Measurements from ENCODE around the gene JAG2.

The JAG2 gene

DNA sequence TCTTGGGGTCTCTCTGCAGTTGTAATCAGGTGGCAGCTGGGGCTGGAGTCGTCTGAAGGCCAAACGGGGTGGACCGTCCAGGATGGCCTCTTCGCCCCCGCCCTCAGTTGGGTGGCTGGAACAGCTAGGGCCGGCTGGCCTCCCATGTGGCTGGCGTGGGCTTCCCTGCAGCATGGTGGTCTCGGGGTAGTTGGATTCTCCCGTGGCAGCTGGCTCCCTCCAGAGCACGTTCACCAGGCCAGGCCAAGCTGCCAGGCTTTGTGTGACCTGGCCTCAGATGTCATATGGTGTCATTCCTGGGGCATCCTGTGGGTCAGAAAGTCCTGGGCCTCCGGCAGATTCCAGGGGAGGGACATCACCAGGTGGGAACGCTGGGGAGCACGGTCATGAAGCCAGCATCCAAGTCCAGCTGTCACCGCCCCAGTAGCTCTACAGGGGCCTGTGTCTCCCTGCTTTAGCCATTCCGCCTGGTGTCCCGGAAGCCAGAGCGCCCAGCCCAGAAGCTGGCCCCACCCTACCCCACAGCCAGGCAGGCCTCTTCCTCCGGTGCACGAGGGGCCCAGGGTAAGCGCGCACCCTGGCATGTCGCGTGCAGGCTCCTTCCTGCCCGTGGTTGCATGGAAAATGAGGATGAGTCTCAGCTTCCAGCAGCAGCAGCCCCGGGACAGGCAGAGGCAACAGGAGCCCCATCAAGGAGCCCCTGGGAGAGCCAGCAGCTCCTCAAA is 13.9 kb upstream of the JAG2 start:
- no peak for DNase-seq (ENCODE audit: low read depth, low spot score)

DNA sequence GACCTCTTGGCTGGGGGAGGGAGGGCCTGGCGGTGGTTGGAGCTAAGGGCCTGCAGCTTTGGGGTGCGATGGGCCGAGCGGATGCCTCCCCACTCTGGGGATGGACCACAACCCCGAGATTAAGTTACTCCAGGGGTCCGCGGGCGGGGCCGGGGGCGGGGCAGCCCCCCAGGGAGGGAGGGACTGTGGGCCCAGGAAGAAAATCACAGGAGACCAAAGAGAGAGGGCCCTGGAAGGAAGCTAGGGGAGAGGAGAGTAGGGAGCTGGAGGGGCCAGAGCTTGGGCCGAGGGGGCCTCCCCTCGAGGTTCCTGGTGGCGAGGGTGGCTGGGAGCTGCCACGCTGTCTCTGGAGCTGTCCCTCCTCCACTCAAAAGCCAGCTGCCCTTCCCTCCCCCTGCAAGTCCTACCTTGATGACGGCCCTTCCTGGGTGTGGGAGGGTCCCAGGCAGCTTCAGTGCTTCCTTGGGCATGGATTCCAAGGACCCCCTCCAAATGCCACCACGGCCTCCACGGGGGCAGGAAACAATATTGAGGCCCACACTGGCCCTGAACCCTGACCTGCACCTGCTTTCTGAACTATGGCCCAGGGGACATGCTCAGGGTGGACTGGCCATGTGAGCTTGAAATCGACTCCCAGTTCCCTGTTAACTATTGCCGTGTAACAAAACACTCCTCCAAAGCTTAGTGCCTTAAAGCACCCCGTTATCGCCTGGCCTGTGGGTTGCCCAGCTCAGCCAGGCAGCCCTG is 13.1 kb upstream of the JAG2 start:
- DNase-seq (ENCODE audit: low read depth, low spot score) = no peak

DNA sequence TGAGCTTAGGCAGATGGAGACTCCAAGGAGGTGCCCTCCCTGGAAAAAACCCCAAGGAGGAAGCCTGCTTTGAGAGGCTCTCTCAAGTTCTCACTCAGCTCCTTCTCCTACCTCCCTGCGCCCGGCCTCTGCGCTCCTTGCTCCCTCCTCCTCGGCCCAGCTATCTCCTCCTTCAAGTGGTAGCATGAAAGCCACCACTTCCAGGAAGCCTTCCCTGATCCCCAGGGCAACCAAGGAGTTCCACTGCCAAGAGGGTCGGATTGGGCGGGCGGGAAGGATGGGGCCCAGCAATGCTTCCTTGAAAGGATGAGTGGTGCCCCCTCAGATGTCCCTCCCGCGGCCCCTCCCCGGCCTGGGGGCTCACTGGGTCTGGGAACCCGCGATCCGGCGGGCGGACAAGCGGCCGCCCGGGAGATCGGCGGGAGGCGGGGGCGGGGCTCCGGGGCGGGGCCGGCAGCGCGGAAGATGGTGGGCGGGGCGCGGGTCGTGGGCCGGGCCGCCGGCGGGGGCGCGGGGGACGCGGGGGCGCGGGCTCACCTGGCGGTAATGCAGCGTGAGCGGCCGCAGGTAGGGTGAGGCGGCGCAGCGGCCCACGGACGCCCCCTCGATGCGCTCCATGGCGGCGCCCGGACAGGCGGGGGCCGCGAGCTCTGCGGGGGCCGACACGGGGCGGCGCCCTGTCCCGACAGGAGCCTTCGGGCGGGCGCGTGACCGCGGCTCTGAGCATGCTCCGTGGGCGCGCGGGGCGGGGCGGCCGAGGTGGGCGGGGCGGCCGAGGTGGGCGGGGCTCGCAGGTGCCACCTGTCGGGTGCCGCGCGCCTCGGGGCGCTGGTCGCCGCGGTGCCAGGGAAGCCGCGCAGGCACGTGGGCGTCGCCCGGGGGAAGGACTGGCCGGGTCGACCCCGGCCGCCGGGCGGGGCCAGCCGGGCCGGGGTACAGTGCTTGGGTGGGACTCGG is 12.3 kb upstream of the JAG2 start, which contains the start of gene NUDT14:
TSS of gene NUDT14 (minus strand) at position 721 of the 957 bp plus-strand sequence. CDS start at position 618, 103 bp downstream.
- no peak for DNase-seq (ENCODE audit: low read depth, low spot score)

DNA sequence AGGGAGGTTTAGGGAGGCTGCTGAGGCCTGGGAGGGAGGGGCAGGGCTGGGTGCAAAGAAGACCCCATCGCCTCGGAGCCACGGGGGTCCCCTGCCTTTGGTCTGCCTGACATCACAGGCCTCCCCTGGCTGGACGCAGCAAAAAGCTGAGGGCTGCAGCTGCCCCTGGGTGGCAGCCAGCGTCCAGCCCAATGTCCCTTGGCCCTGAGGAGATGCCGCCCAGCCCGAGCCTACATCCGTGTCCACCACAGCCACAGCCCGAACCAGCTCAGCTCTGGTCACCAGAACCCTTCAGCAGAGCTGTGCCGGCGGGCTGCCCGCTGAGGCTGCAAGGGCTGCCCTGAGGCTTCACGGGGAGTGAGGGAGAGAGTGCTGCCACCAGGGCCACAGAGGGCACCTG is 10.6 kb upstream of the JAG2 start:
- no peak for DNase-seq (ENCODE audit: low read depth, low spot score)

DNA sequence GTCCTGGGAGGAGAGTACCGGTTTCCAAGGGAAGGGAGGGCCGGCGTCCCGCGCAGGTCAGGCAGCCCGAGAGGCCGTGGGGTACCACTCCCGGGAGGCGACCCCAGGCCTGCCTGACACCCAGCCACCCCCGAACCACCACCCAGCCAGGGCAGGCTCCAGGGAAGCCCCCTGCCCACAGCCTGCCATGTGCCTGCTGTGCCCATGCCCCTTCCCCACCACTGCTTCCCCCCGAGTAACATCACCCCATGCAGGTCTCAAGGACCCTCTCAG is 10.2 kb upstream of the JAG2 start:
- no peak for DNase-seq (ENCODE audit: low read depth, low spot score)

DNA sequence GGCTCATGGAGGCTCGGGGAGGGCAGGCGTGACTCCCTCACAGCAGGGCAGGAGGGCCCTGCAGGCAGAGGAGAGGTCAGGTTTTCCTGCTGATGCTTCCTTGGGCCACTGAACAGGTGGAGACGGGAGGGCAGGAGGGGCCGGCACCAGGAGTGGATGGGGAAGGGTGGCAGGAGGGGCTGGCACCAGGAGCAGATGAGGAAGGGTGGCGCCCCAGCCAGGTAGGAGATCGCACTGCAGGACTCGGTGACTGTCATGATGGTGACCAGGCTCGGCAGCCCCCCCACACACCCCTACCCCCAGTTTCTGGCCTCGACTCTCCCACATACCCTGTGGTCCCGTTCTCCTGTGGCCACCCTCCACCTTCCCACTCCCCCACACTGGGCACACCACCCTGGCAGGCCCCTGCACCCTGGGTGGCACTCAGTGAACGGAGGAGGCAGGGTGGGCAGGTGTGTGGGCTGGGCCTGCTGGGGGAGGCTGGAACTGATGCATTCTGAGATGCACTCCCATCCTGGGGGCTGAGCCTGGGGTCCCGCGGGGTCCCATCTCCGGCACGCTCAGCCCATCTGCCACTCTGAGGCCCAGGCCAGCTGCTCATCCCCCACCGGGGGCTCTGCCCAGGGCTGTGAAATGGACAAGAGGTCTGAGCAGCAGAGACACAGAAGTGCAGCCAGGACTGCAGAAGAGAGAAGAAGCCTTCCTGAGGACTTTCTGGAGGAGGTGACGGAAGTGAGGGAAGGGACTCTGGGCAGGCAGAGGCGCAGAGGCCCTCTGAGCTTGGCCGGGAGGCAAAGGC is 9.7 kb upstream of the JAG2 start:
- no peak for DNase-seq (ENCODE audit: low read depth, low spot score)

DNA sequence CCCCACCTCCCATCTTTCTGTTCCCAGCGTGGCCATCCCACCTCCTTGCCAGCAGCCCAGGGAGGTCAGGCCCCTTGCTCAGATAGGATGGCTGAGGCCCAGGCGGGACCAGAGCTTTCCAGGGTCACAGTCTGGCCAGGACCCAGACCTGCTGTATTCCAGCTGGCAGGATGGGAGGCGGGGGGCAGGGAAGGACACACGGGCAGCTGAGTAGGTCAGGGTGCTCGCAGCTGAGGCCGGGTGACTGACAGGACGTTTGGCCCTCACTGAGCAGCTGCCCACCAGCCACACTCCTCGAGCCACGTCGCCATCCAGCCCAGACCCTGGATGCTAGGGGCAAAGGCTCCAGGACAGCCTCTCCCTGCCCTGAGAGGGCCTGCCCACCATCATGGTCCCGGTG is 8.5 kb upstream of the JAG2 start:
- DNase-seq (ENCODE audit: low read depth, low spot score) = no peak

DNA sequence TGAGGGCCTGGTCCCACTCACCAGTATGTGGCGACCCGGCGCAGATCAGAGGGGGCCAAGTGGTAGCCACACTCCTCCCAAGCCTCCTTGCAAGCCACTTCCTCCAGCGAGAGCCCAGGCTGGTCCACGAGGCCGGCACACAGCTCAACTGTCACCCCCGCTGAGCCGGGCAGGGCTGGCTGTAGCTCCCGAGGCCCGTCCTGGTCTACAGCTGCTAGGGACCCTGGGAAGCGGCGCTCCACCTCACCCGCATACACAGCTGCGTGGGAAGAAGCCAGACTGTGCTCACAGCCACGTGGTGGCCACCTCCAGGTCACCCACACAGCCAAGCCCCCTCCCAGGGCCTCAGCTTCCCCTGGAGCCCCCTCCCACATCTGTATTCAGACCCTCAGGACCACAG is 7.9 kb upstream of the JAG2 start:
- no peak for DNase-seq (ENCODE audit: low read depth, low spot score)

DNA sequence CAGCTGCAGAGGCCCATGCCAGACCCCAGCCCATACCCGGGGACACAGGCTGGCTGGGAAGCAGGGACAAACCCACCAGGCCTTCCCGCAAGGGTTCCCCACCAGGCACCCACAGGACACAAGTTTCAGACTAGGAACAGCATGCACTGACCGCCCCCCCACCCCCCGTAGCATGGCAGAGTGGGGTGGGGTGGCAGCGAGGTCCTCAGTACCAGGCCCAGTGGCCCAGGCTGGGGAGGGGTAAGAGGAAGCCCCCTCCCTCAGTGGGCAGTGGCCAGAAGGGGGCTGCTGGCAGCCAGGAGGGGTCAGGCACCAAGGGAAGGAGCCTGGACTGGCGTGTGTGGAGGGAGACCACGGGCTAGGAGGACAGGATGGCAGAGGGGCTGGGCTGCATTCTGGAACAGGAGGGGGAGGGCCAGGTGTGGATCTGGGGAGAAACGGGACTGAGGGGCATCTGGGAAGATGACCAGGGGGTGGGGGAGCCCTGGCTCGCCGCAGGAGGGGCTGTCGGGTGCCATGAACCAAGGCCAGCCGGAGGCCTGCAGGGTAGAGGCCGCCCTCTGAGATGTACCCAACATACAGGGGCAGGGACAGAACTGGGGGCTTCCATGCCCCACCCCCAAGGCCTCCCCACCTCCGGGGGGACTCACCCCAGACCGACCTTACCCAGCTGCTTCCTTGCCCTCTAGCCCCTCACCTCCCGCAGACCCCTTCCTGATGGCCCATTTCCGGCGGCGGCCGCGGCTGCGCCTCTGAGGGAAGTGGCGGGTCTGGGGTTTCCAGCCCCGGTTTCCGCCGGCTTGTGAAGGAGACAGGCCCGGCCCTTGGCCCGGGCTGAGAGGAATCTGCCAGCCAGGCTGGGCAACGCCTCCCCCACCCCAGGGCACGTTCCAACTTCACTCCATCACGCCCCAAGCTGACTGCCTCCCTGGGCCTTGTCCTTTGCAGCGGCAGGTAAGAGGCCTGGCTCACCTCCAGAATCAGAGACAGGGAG is 5.6 kb upstream of the JAG2 start:
- no peak for DNase-seq (ENCODE audit: low read depth, low spot score)

DNA sequence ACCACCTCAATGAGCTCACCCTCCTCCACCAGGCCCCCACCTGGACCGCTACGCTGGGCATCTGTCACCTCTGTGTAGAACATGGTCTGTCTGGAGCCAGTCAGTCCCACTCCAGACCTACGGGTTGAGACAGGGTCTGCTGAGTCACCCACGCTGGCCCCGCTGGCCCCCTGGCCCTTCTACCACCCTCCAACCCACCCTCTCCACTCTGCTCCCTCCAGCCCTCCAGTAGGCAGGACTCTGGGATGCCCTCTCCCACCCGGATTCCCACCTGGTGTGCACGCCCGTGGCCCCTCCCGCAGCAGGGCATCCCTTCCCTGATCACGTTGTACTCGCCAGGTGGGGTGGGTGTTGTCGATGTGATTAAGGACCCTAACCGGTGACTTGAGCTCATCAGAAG is 4.6 kb upstream of the JAG2 start:
- no peak for DNase-seq (ENCODE audit: low read depth, low spot score)

DNA sequence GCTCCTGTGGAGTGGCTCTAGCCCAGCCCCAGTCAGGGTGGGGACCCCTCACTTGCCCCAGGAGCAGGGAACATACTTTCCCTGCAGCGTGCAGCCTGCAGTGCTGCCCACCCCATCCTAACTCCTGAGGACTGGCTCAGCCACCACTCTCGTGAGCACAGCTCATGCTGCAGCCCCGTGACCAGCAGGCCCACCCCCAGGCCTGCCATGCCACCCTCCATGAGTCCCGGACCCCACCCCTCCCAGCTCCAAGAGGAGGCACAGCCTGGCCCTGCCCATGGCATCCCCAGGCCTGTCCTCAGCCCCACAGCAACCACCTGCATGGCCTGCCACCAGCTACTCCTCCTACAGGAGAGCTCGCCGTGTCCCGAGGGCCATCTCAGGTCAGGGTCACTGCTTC is 3.9 kb upstream of the JAG2 start:
- no peak for DNase-seq (ENCODE audit: low read depth, low spot score)

DNA sequence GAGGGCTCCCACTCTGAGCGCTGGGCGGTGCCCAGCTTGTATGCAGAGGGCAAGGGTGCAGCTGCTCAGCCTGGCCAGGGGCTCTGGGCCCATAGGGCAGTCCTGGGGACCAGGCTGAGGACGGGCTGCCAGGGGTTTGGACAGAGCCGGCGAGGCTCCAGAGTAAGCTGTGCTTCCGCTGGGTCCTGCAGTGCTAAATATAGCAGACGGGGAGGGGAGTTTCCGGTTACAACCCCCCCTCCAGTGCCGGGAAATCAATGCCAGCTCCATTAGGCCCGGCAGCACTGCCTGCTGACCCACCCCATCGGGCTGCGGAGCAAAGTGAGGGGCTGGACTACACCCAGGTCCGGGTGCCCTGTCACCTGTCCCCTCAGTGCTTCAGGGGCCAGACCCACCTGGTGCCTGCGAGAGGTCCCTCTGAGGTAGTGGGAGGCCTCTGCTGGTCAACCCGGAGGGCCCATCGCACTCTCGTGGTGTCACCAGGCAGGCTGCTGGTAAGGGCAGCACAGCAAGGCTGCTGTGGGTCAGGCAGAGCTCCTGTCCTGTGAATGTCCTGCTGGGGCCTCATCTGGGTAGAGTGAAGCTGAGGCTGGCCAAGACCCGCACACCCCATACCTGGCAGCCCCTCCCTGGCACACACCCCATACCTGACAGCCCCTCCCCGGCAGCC is 2.6 kb upstream of the JAG2 start:
- no peak for DNase-seq (ENCODE audit: low read depth, low spot score)

DNA sequence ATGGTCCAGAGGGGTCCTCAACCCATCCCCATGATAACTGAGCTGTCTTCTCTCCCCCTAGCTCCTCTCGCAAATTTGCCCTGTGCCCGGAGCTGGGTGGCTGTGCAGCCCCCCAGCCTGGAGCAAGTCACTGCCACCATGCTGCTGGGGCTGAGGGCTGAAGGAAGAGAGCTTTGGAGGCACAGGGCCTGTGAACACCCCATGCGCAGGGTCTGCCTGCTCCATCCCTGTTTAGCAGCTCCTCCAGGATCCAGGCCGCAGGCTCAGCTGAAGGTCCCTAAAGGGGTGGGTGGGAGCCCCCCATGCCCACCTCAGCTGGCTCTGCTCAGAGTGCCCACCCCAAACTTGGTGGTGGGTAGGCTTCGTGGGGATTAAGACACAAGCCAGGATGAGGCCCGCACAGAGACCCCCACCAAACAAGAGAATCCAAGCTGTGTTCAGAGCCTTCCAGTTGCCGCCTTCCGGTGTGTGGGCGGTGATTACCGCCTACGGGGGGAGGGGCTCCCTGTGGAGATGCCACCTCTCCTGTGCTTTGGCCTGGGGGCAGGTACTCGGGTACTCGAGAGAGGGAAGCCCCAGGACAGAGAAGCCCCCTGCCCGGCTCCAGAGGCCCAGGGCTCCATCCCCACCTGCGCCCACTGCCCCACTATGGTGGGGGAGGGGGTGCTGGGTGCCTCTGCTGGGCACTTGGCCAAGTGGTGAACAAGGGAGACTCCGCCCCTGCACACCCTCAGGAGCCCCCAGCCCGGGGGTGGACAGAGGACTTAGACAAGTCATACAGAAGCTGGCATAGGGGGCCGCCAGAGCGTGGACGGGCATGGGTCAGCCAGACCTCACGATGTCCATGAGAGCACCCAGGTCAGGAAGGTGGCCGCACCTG is 1.4 kb upstream of the JAG2 start:
- DNase-seq (ENCODE audit: low read depth, low spot score) = no peak

DNA sequence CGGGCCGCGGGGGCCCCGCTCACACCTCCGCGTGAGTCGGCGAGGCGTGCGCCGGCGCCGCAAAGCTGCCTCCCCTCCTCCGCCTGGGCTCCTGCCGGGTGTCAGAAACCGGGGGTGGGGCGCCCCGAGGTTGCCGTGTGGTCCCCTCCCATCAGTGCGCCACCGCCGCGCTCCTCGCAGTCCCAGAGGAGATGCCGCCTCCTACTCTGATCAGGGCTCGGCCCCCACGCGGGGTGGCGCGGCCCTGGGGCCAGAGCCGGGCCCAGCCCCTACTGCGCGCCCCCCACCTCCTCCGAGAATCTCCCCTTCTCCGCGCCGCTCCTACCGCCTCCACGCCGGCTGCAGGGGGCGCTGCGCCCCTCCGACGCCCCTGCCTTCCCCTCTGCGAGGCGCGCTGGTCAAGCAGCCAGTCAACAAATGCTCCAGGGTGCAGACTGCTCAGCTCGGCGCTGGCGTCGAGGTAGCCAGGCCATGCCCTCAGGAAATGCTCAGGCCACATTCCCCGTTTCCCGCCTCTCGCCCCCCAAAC is 467 bp upstream of the JAG2 start:
- no peak for DNase-seq (ENCODE audit: low read depth, low spot score)

DNA sequence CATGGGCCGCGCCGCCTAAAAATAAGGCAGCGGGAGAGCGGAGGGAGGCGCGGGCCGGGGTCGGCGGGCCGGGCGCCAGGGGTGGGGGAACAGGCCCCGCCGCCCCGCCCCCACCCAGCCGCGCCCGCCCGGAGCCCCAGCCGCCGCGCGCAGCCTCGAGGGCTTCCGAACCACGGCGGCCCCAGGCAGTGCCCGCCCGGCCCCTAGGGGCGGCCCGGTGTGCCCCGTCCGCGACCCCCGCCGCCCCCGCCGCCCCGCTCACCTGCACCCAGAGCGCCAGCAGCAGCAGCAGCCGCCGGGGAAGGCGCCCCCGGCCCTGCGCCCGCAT is 519 bp downstream of the JAG2 start:
- DNase-seq (ENCODE audit: low read depth, low spot score) = no peak

DNA sequence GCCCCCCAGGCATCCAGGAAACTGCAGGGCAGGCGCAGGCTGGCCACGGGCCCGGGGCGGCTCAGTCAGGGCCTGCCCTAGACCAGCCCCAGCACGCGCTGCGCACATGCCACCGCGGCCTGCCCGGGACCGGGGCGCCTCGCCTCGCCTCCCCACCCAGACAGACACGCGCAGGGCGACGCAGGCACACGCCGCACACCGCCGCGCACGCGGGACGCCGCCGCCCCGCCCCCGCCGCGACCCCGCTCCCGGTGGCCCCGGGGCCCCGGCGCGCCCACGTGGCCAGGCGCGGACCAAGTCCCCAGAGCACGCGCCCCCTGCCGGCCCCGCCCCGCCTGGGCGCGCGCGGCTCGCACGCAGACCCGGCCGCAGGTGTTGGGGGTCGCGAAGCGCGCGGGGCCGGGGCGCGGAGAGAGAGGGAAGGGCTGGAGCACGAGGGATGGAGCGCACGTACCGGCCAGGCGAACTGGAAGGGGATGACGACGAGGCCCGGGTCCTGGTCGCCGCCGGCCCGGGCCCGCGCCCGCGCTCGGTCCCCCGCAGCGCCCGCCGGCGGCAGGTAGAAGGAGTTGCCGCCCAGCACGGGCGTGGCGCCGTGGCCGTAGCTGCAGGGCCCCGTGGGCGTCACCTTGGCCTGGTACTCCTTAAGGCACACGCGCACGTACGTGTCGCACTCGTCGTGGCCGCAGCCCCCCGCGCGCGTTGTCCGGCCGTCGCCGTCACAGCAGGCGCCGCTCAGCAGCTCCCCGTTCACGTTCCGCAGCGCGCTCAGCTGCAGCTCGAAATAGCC is 1.1 kb downstream of the JAG2 start:
- DNase-seq (ENCODE audit: low read depth, low spot score) = no peak

DNA sequence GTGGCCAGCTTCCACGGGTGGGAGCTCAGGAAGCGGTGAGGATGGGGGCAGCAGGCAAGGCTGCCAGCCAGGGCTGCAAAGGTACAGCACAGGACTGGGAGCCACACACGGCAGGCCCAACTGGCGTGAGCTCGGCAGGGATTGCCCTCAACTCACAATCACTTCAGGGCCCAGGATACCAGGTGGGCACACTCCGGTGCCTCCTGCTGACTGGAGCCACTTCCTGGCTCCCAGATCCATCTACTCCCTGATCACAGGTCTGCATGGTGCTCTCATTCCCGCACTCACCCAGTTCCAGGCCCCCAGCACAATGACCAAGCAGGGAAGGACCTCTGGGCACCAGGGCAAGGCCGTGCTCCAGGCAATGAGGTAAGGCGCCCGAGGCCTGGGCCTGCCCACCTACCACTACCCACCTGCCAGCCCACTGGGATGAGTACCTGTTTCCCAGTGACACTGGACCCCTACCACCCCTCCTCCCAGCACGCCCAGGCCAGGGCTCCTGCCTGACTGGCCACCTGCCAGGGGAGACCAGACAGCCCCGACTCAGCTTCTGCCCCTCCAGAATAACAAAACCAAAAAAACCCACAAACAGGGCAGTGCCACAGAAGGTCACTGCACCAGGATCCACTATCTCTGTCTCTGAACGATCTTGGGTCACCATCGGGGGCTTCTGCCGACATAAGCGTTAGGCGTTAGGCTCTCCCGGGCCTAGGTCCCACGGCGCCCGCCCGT is 1.8 kb downstream of the JAG2 start:
- no peak for DNase-seq (ENCODE audit: low read depth, low spot score)

Data from smooth muscle cell of the brain vasculature (primary cell).